ENCODE measurements around the gene LRRN2.

LRRN2 gene

DNA sequence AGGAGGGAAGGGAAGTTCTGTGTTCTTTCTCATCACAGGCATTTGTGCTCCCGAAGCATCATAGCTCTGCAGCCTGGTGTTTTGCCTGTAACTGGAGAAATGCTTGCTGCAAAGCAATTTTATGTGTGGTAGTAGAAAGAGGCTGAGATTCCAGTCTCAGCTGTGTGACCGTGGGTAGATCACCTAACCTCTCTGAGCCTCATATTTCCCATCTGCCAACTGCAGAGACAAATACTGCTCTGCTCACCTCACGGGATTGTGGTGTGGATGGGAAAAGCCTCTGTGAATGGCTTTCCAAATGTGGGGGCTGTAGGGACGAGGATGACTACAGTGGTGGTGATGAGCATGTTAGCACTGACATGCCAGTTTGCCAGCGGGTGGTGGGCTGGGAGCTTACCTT, 85.3 kb downstream of the LRRN2 start:
- Histone ChIP-seq H3K4me3 (ENCODE audit: low read depth, low read length) (no peak overlapping the region), H3K27ac (no peak overlapping the region; the same call in 1 of the 2 replicates), H3K36me3 (no peaks in the 10 kb centered on the region), H3K27me3 (ENCODE audit: insufficient read depth, low read depth, severe bottlenecking) (no peaks in the 10 kb centered on the region), H3K9me3 (ENCODE audit: severe bottlenecking) (no peaks in the 10 kb centered on the region)
- TF ChIP-seq, protein P1, sequence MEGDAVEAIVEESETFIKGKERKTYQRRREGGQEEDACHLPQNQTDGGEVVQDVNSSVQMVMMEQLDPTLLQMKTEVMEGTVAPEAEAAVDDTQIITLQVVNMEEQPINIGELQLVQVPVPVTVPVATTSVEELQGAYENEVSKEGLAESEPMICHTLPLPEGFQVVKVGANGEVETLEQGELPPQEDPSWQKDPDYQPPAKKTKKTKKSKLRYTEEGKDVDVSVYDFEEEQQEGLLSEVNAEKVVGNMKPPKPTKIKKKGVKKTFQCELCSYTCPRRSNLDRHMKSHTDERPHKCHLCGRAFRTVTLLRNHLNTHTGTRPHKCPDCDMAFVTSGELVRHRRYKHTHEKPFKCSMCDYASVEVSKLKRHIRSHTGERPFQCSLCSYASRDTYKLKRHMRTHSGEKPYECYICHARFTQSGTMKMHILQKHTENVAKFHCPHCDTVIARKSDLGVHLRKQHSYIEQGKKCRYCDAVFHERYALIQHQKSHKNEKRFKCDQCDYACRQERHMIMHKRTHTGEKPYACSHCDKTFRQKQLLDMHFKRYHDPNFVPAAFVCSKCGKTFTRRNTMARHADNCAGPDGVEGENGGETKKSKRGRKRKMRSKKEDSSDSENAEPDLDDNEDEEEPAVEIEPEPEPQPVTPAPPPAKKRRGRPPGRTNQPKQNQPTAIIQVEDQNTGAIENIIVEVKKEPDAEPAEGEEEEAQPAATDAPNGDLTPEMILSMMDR (IDR thresholded peaks at IDR 0.05; ENCODE audit: low read depth, low read length): no peak
- DNase-seq: no peak

DNA sequence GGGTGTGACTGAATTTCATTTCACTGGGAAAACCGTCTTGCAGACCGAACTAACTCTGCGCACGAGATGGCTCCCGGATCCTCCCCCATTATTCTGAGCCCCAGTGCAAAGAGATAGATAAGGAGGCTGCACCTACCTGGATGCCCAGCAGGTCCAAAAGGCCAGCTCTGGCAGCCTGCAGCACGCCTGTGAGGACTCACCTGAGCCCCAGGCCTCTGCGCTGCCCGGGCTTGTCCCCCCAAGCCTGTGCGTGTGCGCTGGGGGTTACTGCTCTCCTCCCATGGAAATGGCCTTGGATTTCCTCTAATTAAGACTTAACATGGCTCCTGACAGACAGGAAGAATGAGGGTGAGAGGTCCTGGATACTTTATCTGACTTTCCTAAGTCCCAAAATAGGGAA, 85.9 kb downstream of the LRRN2 start:
- H3K9me3 ChIP-seq (ENCODE audit: severe bottlenecking): no peaks in the 10 kb centered on the region

DNA sequence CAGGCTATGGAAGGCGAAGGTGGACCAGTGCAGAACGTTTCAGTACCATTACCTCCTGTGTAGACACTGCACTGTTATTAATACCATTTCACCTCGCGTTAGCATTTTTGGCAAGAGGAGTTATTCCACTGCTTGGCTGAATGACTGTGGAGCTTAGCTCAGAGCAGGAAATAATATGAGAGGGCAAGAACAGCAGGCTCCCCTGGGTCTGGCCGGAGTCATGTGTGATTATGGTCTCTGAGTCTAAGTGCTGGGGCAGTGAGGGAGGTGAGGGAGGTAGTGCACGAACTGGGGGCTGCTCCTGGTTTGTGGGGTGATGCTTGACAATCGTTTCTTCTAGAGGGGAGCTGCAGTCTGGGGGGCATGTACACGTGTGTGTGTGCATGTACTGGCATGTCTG, 86.4 kb downstream of the LRRN2 start:
- Histone ChIP-seq H3K27me3 (ENCODE audit: insufficient read depth, low read depth, severe bottlenecking) (no peaks in the 10 kb centered on the region), H3K27ac (peak overlapping the region; percentile 7), H3K9me3 (ENCODE audit: severe bottlenecking) (no peaks in the 10 kb centered on the region), H3K4me3 (ENCODE audit: low read depth, low read length) (no peak overlapping the region), H3K36me3 (no peaks in the 10 kb centered on the region)
- peak; percentile 54 for DNase-seq
- TF ChIP-seq, protein P1 (IDR thresholded peaks at IDR 0.05; ENCODE audit: low read depth, low read length): no peak

More for the DNA sequence above, 85.9 kb downstream of the LRRN2 start:
- no peak for DNase-seq
- Histone ChIP-seq H3K27me3 (ENCODE audit: insufficient read depth, low read depth, severe bottlenecking) (no peaks in the 10 kb centered on the region), H3K36me3 (no peaks in the 10 kb centered on the region), H3K27ac (peak overlapping the region; percentile 1; the same call in 1 of the 2 replicates), H3K4me3 (ENCODE audit: low read depth, low read length) (no peak overlapping the region)
- TF ChIP-seq, protein P1 (IDR thresholded peaks at IDR 0.05; ENCODE audit: low read depth, low read length): no peak

DNA sequence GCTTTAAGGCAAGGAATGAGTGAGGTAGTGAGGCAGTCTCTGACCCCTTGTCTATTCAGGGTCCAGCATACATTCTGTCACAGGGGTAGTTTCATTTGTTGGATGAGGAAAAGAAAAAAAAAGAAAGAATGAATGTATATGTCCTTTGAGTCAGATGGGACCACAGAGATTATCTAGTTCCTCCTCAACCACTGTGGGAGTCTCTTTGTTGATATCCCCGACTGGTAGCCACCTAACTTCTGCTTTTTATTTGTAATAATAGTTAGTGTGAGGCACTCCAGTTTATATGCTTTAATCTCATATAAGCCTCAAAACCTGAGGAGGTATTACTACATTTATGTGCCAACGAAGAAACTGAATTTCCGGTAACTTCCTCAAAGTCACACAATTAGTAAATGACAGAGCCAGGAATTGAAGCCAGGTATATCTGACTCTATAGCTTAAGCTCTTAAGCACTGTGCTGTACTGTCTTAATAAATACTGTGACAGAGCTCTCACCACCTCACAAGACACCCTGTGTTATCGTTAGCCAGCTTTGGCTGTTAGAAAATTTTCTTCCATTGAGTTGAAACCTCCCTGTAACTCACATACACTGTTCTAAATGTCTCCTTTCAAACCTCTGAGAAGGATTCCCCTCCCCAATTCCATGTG, 87.1 kb downstream of the LRRN2 start:
- no peak overlapping the region for H3K4me3 ChIP-seq (ENCODE audit: low read depth, low read length)
- H3K27ac ChIP-seq: peak overlapping the region; percentile 7
- H3K36me3 ChIP-seq: no peaks in the 10 kb centered on the region
- DNase-seq: no peak
- no peaks in the 10 kb centered on the region for H3K27me3 ChIP-seq (ENCODE audit: insufficient read depth, low read depth, severe bottlenecking)
- TF ChIP-seq, protein P1 (IDR thresholded peaks at IDR 0.05; ENCODE audit: low read depth, low read length): no peak
- no peaks in the 10 kb centered on the region for H3K9me3 ChIP-seq (ENCODE audit: severe bottlenecking)

DNA sequence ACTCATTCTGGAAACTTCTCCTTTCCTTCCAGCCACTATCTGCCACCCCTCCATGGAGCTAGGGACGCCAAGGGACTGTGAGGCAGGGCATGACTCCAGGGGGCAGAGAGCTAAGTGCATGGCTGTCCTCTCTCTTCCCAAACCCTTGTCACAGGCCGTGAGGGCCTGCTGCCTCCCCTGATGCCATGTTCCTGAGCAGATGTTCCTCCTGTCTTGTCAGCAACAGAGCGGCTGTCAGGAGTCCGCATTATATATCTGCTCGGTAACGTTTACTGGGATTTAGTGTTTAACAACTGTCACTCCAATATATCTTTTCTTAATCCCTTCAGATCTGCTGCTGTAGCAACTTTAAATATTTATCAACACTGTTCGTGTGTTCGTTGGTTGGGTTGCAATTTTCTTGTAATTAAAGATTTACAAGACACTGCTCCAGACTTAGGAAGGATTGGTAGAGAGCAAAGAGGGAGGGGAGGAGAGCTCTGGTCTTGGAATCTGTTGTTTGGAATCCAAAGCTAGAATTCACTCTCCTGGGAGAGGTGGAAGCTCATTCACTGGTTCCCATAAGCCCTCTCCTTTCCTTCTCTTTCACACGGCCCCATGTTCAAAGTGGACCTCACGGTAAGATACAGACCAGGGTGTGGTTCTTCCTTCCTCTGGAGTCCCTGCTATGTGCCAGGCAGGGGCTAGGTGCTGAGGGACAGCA, 93.1 kb downstream of the LRRN2 start:
- TF ChIP-seq, protein P1 (IDR thresholded peaks at IDR 0.05; ENCODE audit: low read depth, low read length): peak; percentile 23; the same call in 1 of the 2 replicates
- Histone ChIP-seq H3K9me3 (ENCODE audit: severe bottlenecking) (no peaks in the 10 kb centered on the region), H3K27me3 (ENCODE audit: insufficient read depth, low read depth, severe bottlenecking) (no peaks in the 10 kb centered on the region), H3K4me3 (ENCODE audit: low read depth, low read length) (peak overlapping the region; percentile 15), H3K27ac (peak overlapping the region; percentile 90), H3K36me3 (no peaks in the 10 kb centered on the region)
- peak; percentile 95 for DNase-seq
